Sigmoid colon (tissue), 7 donors: ENCODE data around the gene CST9. TPM values are rescaled to one million over a fixed set of nuclear protein-coding genes. Genes with fewer than 3 reads are reported as not detected.
"Not testable (repeated sequence)": the region's sequence is repeated elsewhere in the genome, so short reads cannot be mapped to it uniquely, and the experiment has no call there.

Experiments used
- DNase-seq: peaks from one replicate; pipeline ENCODE4 v3.0.0-alpha.2; 2019
- H3K27ac ChIP-seq, 4 donors: fragments of 200-600 bp; sonication (generic); one replicate each; pipeline ENCODE4 v1.5.1; 2016 to 2019; ENCODE audit warnings: mild to moderate bottlenecking in 1 of 4
- H3K27me3 ChIP-seq, 3 donors: fragments of 200-600 bp; sonication (generic); one replicate each; pipeline ENCODE4 v1.5.1; 2019; ENCODE audit warnings: mild to moderate bottlenecking in 1 of 3
- H3K36me3 ChIP-seq, 4 donors: fragments of 200-600 bp; sonication (generic); one replicate each; pipeline ENCODE4 v1.5.1; 2016 to 2019
- H3K4me1 ChIP-seq, 4 donors: fragments of 200-600 bp; sonication (generic); one replicate each; pipeline ENCODE4 v1.5.1; 2017 to 2019
- H3K4me3 ChIP-seq, 4 donors: fragments of 200-600 bp; sonication (generic); one replicate each; pipeline ENCODE4 v1.5.1; 2017 to 2019; ENCODE audit warnings: mild to moderate bottlenecking in 2 of 4, moderate library complexity in 1 of 4
- H3K9me3 ChIP-seq, 4 donors: fragments of 200-600 bp in 3 of 4; sonication (generic) in 3 of 4; one replicate each; pipeline versions ENCODE4 v1.5.1 to v1.6.1; 2013 to 2019
- EP300 ChIP-seq, 4 donors: sonication (generic); formaldehyde crosslinking; IDR thresholded peaks; one replicate each; pipeline ENCODE4 v1.6.1; 2017; ENCODE audit warnings: antibody characterized with exemption in 4 of 4
- POLR2A ChIP-seq, 2 donors: fragments of 450-650 bp; IDR thresholded peaks; one replicate each; pipeline ENCODE4 v1.6.1; 2016; ENCODE audit warnings: antibody characterized with exemption in 2 of 2, mild to moderate bottlenecking in 2 of 2, moderate library complexity in 2 of 2
- POLR2AphosphoS5 ChIP-seq, 4 donors: sonication (generic); formaldehyde crosslinking; IDR thresholded peaks; one replicate each; pipeline ENCODE4 v1.6.1; 2017; ENCODE audit warnings: antibody characterized with exemption in 4 of 4
- WGBS, 2 donors: extraction: QIAGEN DNeasy Blood & Tissue Kit; methylation state at CpG; one replicate each; pipeline ENCODE4 v1.1.7; 2013; 5-methylcytosine and 5-hydroxymethylcytosine counted together
- intact Hi-C: fragments of 100-400 bp; cut with DNase I; formaldehyde crosslinking; loops from one replicate; pipeline ENCODE4 v1.15.1; 2023
- polyA plus RNA-seq, 3 donors: library from polyadenylated mRNA; stranded (reverse); fragments of 200-250 nt; gene quantifications; one replicate each; pipeline ENCODE4 v1.2.3, GENCODE V29; 2013
- total RNA-seq, 4 donors: library from RNA; depleted of rRNA; stranded (reverse); fragments of >200 nt; gene quantifications; one replicate each; pipeline ENCODE4 v1.1.0, GENCODE V29; 2016
- TF ChIP-seq, protein P1 (sequence below), 4 experiments: fragments of 450-650 bp in 3 of 4; fragments of 200-600 bp in 1 of 4; IDR thresholded peaks; one replicate each; pipeline ENCODE4 v1.5.1; 2016 to 2019; ENCODE audit warnings: antibody characterized with exemption in 4 of 4, mild to moderate bottlenecking in 3 of 4, moderate library complexity in 2 of 4
- donor health status: healthy with polysubstance abuse.
- donor health status: Bipolar disorder and iron deficiency.
- donor health status: healthy.

CST9 gene
- total and polyA plus RNA-seq, 7 donors, result not detected

DNA sequence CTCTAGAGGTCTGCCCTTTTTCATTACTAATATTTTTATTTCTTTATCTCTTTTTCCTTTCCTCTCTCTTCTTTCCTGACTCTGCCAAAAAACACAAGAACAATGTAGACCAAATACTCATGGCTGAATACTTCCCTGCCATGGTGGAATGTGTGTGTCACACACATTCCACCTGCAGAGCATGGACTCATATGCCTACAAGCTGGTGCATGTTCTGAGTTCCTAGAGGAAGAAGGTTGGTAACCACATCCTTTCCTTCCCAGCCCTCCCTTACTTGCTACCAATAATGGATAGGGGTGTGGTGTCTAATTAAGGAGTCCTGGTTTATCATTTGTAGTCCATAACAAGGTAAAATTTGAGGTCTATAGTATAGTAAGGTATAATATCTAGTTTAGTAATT is 22.2 kb downstream of the CST9 start:
- intact Hi-C loops, result no loop called here
- Histone ChIP-seq H3K27ac (no peak overlapping the region), H3K36me3 (no peaks in the 10 kb centered on the region), H3K27me3 (no peaks in the 10 kb centered on the region), H3K9me3 (no peaks in the 10 kb centered on the region), H3K4me3 (no peak overlapping the region), H3K4me1 (no peaks in the 10 kb centered on the region)
- no peak for TF ChIP-seq EP300 (IDR thresholded peaks at IDR 0.05)
- TF ChIP-seq POLR2A (IDR thresholded peaks at IDR 0.05), result no peak
- TF ChIP-seq POLR2AphosphoS5 (IDR thresholded peaks at IDR 0.05), result no peak
- TF ChIP-seq, protein P1, sequence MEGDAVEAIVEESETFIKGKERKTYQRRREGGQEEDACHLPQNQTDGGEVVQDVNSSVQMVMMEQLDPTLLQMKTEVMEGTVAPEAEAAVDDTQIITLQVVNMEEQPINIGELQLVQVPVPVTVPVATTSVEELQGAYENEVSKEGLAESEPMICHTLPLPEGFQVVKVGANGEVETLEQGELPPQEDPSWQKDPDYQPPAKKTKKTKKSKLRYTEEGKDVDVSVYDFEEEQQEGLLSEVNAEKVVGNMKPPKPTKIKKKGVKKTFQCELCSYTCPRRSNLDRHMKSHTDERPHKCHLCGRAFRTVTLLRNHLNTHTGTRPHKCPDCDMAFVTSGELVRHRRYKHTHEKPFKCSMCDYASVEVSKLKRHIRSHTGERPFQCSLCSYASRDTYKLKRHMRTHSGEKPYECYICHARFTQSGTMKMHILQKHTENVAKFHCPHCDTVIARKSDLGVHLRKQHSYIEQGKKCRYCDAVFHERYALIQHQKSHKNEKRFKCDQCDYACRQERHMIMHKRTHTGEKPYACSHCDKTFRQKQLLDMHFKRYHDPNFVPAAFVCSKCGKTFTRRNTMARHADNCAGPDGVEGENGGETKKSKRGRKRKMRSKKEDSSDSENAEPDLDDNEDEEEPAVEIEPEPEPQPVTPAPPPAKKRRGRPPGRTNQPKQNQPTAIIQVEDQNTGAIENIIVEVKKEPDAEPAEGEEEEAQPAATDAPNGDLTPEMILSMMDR (IDR thresholded peaks at IDR 0.05), result no peak
- no peak for DNase-seq

DNA sequence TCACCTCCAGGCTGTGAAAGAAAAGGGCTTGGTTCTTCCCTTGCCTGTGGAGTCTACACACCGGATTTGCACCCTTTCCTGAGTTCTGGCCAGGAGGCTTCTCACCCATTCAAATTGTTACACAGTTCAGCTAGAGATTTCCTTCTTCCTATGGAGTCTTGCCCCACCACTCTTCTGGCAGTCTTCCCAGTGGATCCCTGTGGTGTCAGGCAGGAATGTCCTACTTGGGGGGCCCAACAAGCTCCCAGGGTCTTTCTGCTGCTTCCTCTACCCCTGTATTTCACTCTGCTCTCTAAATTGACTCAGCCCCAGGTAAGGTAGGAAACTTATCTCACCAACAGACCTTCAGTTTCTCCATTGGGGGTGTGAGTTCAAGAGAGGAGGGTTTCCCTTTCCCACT is 23.4 kb downstream of the CST9 start:
- DNase-seq, result no peak
- intact Hi-C loops, result no loop called here
- H3K27me3 ChIP-seq, result no peaks in the 10 kb centered on the region
- H3K27ac ChIP-seq, result no peak overlapping the region
- no peak overlapping the region for H3K4me3 ChIP-seq
- no peaks in the 10 kb centered on the region for H3K36me3 ChIP-seq
- no peak for TF ChIP-seq EP300 (IDR thresholded peaks at IDR 0.05)
- no peak for TF ChIP-seq POLR2A (IDR thresholded peaks at IDR 0.05)
- TF ChIP-seq, protein P1 (IDR thresholded peaks at IDR 0.05), result no peak
- no peak for TF ChIP-seq POLR2AphosphoS5 (IDR thresholded peaks at IDR 0.05)
- 86 to 94% methylated on average over 1 of the region's 1 CpG for whole genome bisulfite sequencing, 2 donors
- H3K4me1 ChIP-seq, result no peaks in the 10 kb centered on the region
- H3K9me3 ChIP-seq, result no peaks in the 10 kb centered on the region

DNA sequence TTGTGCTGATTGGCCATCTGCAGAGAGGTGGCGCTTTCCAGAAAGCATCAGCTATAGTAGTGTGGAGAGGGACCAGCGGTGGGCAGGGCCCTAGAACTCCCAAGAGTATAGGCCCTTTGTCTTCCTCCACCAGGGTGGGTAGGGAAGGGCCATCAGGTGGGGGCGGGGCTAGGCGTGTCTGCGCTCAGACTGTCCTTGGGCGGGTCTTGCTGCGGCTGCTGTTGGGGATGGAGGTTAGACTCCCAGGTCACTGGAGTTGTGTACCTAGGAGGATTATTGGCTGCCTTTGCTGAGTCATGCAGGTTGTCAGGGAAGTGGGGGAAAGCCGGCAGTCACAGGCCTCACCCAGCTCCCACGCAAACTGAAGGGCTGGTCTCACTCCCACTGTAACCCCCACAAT is 23.9 kb downstream of the CST9 start:
- intact Hi-C loops, H3K27me3 ChIP-seq, H3K27ac ChIP-seq, H3K36me3 ChIP-seq, H3K4me3 ChIP-seq, DNase-seq, H3K4me1 ChIP-seq, H3K9me3 ChIP-seq: not testable (repeated sequence)
- WGBS, 2 donors, result 28 to 78% methylated on average over 9 of the region's 9 CpGs

DNA sequence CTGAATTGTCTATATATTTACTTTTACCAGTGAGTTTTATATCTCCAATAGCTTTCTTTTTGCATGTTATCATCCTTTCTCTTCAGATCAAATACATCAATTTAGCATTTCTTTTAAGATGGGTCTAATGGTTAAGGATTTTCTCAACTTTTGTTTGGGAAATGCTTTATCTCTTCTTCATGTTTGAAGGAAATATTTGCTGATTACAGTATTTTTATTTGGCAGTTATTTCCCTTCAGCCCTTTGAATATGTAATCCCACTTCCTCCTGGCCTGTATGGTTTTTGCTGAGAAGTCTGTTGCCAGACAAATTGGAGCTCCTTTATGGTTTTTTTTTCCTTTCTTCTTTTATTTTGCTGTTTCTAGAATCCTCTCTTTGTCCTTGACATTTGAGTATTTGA is 30.7 kb downstream of the CST9 start:
- DNase-seq, result no peak
- TF ChIP-seq EP300 (IDR thresholded peaks at IDR 0.05), result no peak
- Histone ChIP-seq H3K27me3 (no peaks in the 10 kb centered on the region), H3K9me3 (no peaks in the 10 kb centered on the region), H3K36me3 (no peaks in the 10 kb centered on the region), H3K4me1 (no peaks in the 10 kb centered on the region), H3K27ac (no peak overlapping the region), H3K4me3 (no peak overlapping the region)
- intact Hi-C loops, result no loop called here

DNA sequence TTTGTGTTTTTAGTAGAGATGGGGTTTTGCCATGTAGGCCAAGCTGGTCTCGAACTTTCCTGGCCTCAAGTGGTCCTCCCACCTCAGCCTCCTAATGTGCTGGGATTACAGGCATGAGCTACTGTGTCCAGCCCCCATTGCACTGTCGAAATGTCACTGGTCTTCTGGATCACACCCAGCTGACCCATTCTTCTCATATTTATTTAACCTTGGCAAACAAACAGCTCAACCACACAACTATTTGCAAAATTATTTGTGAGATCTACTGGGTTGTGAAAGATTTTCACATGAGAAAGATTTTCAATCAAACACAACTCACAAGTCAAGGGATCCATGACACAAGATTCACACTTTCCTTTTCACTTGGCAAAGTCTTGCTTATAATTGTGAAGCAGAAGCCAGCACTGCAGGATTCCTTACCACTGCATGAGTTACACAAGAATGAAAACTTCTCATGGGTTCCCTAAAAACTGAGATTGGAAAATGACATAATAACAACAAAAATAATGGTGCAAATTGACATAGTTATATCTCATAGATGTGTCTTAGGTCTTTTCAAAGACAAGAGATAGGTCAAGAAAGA is 35.4 kb downstream of the CST9 start:
- DNase-seq, result peak; percentile 46
- no peaks in the 10 kb centered on the region for H3K36me3 ChIP-seq

DNA sequence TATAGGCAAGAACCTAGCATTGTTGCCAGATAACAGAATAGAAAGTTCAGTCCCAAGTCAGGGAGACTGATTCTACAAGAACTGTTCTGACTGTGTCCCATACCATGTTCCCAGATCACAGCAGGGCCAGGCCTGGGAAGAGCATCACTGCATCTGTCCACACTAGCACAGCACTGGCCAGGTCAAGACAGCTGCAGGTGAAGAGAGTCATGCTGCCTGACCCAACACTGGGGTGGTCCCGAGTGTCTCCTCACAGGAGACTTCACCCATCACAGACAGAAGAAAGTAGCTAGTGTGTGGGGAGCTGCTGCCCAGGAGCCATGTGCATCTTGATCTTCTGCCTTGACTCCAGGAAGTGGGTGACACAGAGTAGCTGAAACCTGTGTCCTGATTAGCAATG is 36.1 kb downstream of the CST9 start:
- no peak overlapping the region for H3K4me3 ChIP-seq
- no peak for DNase-seq
- intact Hi-C loops, result no loop called here
- no peak overlapping the region for H3K27ac ChIP-seq
- H3K4me1 ChIP-seq, result no peaks in the 10 kb centered on the region
- TF ChIP-seq EP300 (IDR thresholded peaks at IDR 0.05), result no peak
- TF ChIP-seq, protein P1 (IDR thresholded peaks at IDR 0.05), result no peak
- no peak for TF ChIP-seq POLR2AphosphoS5 (IDR thresholded peaks at IDR 0.05)
- WGBS, 2 donors, result 83 to 91% methylated on average over 1 of the region's 1 CpG
- H3K9me3 ChIP-seq, result no peaks in the 10 kb centered on the region
- no peaks in the 10 kb centered on the region for H3K36me3 ChIP-seq
- H3K27me3 ChIP-seq, result no peaks in the 10 kb centered on the region

More for the DNA sequence above, 35.4 kb downstream of the CST9 start:
- WGBS, 2 donors, result 47 to 79% methylated on average over 2 of the region's 2 CpGs
- H3K9me3 ChIP-seq, result no peaks in the 10 kb centered on the region
- intact Hi-C loops, result no loop called here
- no peaks in the 10 kb centered on the region for H3K27me3 ChIP-seq
- no peak for TF ChIP-seq POLR2AphosphoS5 (IDR thresholded peaks at IDR 0.05)
- TF ChIP-seq, protein P1 (IDR thresholded peaks at IDR 0.05), result no peak
- no peak for TF ChIP-seq POLR2A (IDR thresholded peaks at IDR 0.05)
- no peak for TF ChIP-seq EP300 (IDR thresholded peaks at IDR 0.05)
- H3K27ac ChIP-seq, result no peak overlapping the region
- H3K4me3 ChIP-seq, result no peak overlapping the region
- no peaks in the 10 kb centered on the region for H3K4me1 ChIP-seq
